ENCODE measurements around the gene DENND1B.

DENND1B gene

DNA sequence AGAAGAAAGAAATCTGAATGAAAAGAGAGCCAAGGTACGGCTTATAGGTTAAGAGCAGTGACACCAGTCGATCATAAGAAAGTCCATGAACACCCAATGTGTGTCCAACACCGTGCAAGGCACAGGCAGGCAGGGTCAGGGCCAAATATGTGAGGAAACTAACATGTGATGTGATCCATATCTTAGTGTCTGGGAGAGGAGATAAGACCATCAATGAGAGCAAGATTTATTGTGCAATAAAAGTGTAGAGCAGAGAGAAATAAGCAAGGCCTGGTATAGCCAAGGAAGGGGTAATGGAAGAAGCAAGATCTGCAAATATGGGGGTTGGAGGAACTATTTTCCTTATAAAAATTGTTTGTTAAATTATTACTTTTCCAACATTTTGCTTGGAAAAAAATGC lies 308.5 kb downstream of the DENND1B start:
- DNase-seq (ENCODE audit: low read depth) = no peak

DNA sequence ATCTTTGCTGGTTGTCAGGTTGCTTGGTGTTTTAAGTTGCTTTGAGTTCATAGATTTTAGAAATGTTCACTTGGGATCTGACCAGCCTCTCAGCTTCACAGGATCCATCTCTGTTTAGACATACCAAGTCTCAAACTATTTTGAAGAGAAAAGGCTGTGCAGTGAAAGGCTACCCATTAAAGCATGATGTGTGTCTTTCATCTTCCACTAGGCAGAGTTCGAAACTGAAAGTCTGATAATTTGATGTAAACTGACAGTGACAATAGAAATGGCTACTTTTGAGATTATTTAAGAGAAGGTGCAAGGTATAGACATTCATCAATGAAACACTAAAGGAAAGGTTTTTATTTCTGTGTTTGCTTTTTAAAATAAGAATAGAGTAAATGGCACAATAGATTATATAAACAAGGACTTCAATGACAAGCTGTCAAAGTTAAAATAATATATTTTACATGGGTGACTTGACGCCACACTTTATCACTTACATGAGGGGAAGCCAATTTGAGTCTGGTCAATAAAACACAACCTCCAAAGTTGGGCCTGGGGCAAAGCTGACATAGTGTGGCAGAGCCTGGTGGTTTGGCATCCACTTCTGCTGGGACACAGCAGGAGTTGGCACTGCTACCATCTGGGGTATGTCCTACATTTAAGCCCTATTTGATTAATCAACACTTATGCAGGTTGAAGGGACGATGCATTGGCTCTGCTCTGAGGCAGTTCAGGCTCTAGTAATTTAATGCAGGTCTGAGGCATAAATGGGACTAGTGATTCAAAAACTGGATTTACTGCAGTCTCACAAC lies 309.6 kb downstream of the DENND1B start:
- no peak for DNase-seq (ENCODE audit: low read depth)

DNA sequence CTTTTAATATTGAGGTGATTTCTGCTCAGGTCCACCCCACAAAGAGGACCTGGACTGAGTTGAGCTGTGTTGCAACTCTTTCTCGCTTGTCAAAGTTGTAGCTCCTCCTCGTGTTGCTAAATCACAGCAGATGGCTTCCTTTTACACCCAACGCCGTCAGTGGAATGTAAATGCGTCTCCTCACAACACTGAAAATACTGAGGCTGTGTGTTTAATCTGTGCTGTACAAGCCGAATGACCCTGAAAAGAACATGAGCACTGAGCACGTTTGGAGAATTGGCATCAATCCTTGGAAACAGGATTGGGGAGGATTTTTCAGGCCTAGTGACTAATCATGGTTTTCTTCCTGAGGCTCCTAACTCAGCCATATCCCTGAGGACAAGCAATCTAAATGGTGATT lies 311.2 kb downstream of the DENND1B start:
- no peak for DNase-seq (ENCODE audit: low read depth)

DNA sequence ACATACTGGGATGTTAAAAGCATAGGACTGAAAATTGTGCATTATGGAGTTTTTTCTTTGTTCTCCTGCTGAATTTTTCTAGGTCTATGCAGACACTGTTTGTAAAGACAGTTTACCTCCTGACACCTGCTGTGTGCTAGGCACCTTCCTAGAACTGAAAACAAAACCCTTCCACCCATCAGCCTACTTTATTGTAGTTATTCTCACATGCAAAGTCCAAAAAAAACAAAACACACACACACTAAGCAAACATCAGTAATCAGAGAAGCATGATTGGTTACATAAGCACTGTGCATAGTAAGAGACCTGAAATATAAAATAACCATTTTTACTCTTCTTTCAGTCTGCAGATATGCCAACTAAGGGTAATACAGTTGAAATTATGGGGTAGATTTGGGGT lies 312.1 kb downstream of the DENND1B start:
- DNase-seq (ENCODE audit: low read depth) = no peak

DNA sequence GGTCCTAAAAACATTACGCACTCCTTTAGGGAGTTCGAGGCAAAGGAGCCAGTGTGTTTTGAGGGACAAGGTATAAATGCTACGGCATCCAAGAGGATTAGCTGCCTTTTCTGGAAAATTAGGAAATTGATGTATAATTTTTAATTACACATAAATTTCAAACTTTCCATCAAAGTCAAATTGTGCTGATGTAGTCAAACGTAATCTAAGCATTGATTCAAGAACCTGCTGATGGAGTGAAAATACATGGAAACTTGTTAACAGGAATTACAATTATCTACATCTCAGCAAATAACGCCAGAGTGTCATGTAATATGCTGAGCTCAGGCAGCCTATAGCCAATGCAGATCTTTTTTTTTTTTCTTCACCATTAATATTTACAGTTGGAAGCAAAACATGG lies 312.7 kb downstream of the DENND1B start:
- no peak for DNase-seq (ENCODE audit: low read depth)
